K562 (cell line): ENCODE results near the gene RACK1. TPM values are rescaled to one million over a fixed set of nuclear protein-coding genes. Genes with fewer than 3 reads are reported as not detected.
A peak's percentile ranks its signal among the peaks of the same experiment; 100 is the strongest.

Experiments used
- CBFA2T2 ChIP-seq: fragments of 450-650 bp; conservative IDR thresholded peaks from 2 replicates; pipeline ENCODE4 v1.6.1; 2017; ENCODE audit warnings: mild to moderate bottlenecking
- CBFA2T3 ChIP-seq: fragments of 450-650 bp; IDR thresholded peaks from 2 replicates; pipeline ENCODE4 v1.6.1; 2017
- CBX5 ChIP-seq: IDR thresholded peaks from 2 replicates; pipeline ENCODE4 v1.6.1; 2014; ENCODE audit warnings: low read depth, borderline replicate concordance
- CREB1 ChIP-seq, 2 experiments: sonication (generic) in 1 of 2; formaldehyde crosslinking in 1 of 2; IDR thresholded peaks; 2 replicates each; pipeline versions ENCODE4 v1.6.1 to v1.8.0; 2012 to 2022; ENCODE audit warnings: inconsistent platforms in 1 of 2, mild to moderate bottlenecking in 1 of 2, missing genetic modification reagents in 1 of 2, moderate library complexity in 1 of 2
- DMBX1 ChIP-seq: fragments of 250-450 bp; sonication (Bioruptor Pico); IDR thresholded peaks from 2 replicates; pipeline ENCODE4 v1.8.0; 2022; ENCODE audit warnings: inconsistent platforms, mild to moderate bottlenecking, moderate library complexity, borderline replicate concordance
- HNRNPL ChIP-seq: fragments of 200-400 bp; formaldehyde crosslinking; IDR thresholded peaks from 2 replicates; pipeline ENCODE4 v1.6.1; 2017; ENCODE audit warnings: low read depth, mild to moderate bottlenecking, low read length
- KLF16 ChIP-seq: IDR thresholded peaks from 2 replicates; pipeline ENCODE4 v1.6.1; 2016; ENCODE audit warnings: antibody characterized with exemption
- ZBED1 ChIP-seq: IDR thresholded peaks from 2 replicates; pipeline ENCODE4 v1.6.1; 2014
- ZNF23 ChIP-seq: fragments of 250-450 bp; sonication (Bioruptor Pico); IDR thresholded peaks from 2 replicates; pipeline ENCODE4 v1.4.0; 2020; ENCODE audit warnings: mild to moderate bottlenecking
- ZNF232 ChIP-seq: sonication (generic); formaldehyde crosslinking; IDR thresholded peaks from 2 replicates; pipeline ENCODE4 v1.8.0; 2022; ENCODE audit warnings: mild to moderate bottlenecking, missing genetic modification reagents
- polyA plus RNA-seq, 8 experiments: library from polyadenylated mRNA; depleted of rRNA in 4 of 8; stranded (reverse) in 5 of 8; unstranded in 3 of 8; fragments of >200 nt; fragmentation: Nextera tagmentation in 2 of 8; fragmentation: Illumina TruSeq in 1 of 8; extraction: Ambion mirVana in 2 of 8; extraction: Trizol in 1 of 8; gene quantifications; 2 replicates each; pipeline versions ENCODE4 v1.2.1 to v1.2.3, GENCODE V29; 2011 to 2014; ENCODE audit warnings: inconsistent platforms in 1 of 8, missing spikeins in 1 of 8
- total RNA-seq, 7 experiments: library from RNA; depleted of rRNA in 6 of 7; stranded (reverse); fragments of >200 nt in 6 of 7; fragmentation: Illumina TruSeq in 2 of 7; extraction: Trizol in 2 of 7; gene quantifications; 2 replicates each; pipeline versions ENCODE4 v1.2.1 to v1.2.3, GENCODE V29; 2011 to 2021; ENCODE audit warnings: low replicate concordance in 1 of 7
- TF ChIP-seq, protein P1 (sequence below): fragments of 250-450 bp; sonication (Bioruptor Pico); IDR thresholded peaks from 2 replicates; pipeline ENCODE4 v1.4.0; 2020; ENCODE audit warnings: mild to moderate bottlenecking, moderate library complexity, borderline replicate concordance

RACK1 gene
- total and polyA plus RNA-seq, 9 of the 15 experiments (the other 6 are each of a cell fraction or from before 2014, with no cell fraction given) = 2,303 to 5,311 (median 3,833) TPM

DNA sequence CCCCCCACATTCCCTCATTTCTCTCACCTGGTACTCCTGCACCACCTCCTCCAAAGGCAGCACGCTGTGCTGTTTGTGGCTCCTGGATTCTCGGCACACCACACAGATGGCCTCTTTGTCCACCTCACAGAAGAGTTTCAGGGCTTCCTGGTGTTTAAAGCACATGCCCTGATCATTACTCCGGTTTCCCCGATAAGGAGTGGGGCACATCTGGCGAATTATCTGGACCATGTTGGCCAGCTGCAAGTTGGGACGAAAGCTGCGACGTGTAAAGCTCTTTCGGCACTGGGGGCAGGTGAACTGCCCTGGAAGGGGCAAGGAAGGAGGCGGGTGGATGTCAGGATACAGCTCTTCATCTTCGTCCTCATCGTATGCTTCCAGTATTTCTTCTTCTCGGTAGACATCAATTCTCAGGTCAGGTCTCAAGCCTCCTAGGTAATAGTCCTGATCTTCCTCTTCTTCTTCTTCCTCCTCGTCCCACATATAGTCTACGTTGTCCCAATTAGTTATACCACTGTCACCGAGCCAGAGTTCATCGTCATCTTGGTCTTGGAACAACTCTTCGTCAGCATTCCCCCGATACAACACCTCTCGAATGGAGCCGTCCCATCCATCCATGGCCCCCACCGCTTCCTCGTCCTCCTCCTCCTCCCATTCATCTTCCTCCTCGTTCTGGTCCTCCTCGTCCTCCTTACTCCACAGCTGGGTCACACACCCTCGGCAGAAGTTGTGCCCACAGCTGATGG lies 16.4 kb upstream of the RACK1 start (continued):
- TF ChIP-seq, protein P1, sequence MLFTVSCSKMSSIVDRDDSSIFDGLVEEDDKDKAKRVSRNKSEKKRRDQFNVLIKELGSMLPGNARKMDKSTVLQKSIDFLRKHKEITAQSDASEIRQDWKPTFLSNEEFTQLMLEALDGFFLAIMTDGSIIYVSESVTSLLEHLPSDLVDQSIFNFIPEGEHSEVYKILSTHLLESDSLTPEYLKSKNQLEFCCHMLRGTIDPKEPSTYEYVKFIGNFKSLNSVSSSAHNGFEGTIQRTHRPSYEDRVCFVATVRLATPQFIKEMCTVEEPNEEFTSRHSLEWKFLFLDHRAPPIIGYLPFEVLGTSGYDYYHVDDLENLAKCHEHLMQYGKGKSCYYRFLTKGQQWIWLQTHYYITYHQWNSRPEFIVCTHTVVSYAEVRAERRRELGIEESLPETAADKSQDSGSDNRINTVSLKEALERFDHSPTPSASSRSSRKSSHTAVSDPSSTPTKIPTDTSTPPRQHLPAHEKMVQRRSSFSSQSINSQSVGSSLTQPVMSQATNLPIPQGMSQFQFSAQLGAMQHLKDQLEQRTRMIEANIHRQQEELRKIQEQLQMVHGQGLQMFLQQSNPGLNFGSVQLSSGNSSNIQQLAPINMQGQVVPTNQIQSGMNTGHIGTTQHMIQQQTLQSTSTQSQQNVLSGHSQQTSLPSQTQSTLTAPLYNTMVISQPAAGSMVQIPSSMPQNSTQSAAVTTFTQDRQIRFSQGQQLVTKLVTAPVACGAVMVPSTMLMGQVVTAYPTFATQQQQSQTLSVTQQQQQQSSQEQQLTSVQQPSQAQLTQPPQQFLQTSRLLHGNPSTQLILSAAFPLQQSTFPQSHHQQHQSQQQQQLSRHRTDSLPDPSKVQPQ (CRISPR knock-in tag) = no peak
- no peak for TF ChIP-seq KLF16
- TF ChIP-seq CREB1 (IDR thresholded peaks at IDR 0.05) = no peak
- TF ChIP-seq CREB1 (CRISPR knock-in tag; IDR thresholded peaks at IDR 0.05) = 0 out of 2 replicates have a peak, but pooled peaks have one; percentile 19
- TF ChIP-seq ZBED1 = no peak
- TF ChIP-seq CBFA2T3 = peak; percentile 44; the same call in 1 of the 2 replicates
- TF ChIP-seq ZNF232 = no peak
- TF ChIP-seq ZNF23 (CRISPR knock-in tag) = no peak
- no peak for TF ChIP-seq HNRNPL
- TF ChIP-seq DMBX1 (CRISPR knock-in tag) = no peak
- TF ChIP-seq CBX5 = no peak
- TF ChIP-seq CBFA2T2 = peak; percentile 24
